Activated CD8-positive, alpha-beta memory T cell treated with anti-CD3 and anti-CD28 coated beads, Interleukin-2, amount 50 U/mL, for 24 hours (primary cell): ENCODE measurements around the gene SLCO1A2.

Source experiments
- DNase-seq: peaks from one replicate; pipeline ENCODE4 v3.0.0-alpha.2; 2020; ENCODE audit errors: extremely low read depth

The SLCO1A2 gene

GRCh38 chr12:21330682-21331253 lies 3.9 kb downstream of the SLCO1A2 start:
- no peak for DNase-seq

GRCh38 chr12:21328578-21328977 lies 6.1 kb downstream of the SLCO1A2 start:
- no peak for DNase-seq

- no peak for DNase-seq
These were observed 10.2 kb downstream of the SLCO1A2 start for GRCh38 chr12:21324551-21324950.

- no peak for DNase-seq
These were observed 11.0 kb downstream of the SLCO1A2 start for GRCh38 chr12:21323736-21324135.

GRCh38 chr12:21308785-21309184 lies 25.9 kb downstream of the SLCO1A2 start:
- no peak for DNase-seq

GRCh38 chr12:21305661-21306060 lies 29.1 kb downstream of the SLCO1A2 start:
- DNase-seq: no peak

- DNase-seq: no peak
These were observed 34.1 kb downstream of the SLCO1A2 start for GRCh38 chr12:21300632-21301031.

GRCh38 chr12:21296751-21297406 lies 37.8 kb downstream of the SLCO1A2 start:
- DNase-seq: no peak

- no peak for DNase-seq
These were observed 38.4 kb downstream of the SLCO1A2 start for GRCh38 chr12:21296348-21296747.

- no peak for DNase-seq
These were observed 40.5 kb downstream of the SLCO1A2 start for GRCh38 chr12:21294176-21294575.

- DNase-seq: no peak
These were observed 42.6 kb downstream of the SLCO1A2 start for GRCh38 chr12:21292111-21292510.

- no peak for DNase-seq
These were observed 45.0 kb downstream of the SLCO1A2 start for GRCh38 chr12:21289698-21290097.

GRCh38 chr12:21276826-21277225 lies 57.9 kb downstream of the SLCO1A2 start:
- DNase-seq: no peak

GRCh38 chr12:21265932-21266331 lies 68.8 kb downstream of the SLCO1A2 start:
- no peak for DNase-seq

- DNase-seq: no peak
These were observed 70.5 kb downstream of the SLCO1A2 start for GRCh38 chr12:21264232-21264631.

GRCh38 chr12:21257172-21257571 lies 77.5 kb downstream of the SLCO1A2 start:
- no peak for DNase-seq

GRCh38 chr12:21252070-21252469 lies 82.6 kb downstream of the SLCO1A2 start:
- no peak for DNase-seq

- no peak for DNase-seq
These were observed 86.0 kb downstream of the SLCO1A2 start for GRCh38 chr12:21248679-21249078.

- DNase-seq: no peak
These were observed 94.9 kb downstream of the SLCO1A2 start for GRCh38 chr12:21239866-21240265.

- DNase-seq: no peak
These were observed 100.3 kb downstream of the SLCO1A2 start for GRCh38 chr12:21234395-21234794.

- no peak for DNase-seq
These were observed 110.8 kb downstream of the SLCO1A2 start for GRCh38 chr12:21223930-21224329.

- no peak for DNase-seq
These were observed 112.9 kb downstream of the SLCO1A2 start for GRCh38 chr12:21221778-21222177.

GRCh38 chr12:21221072-21221471 lies 113.6 kb downstream of the SLCO1A2 start:
- no peak for DNase-seq

GRCh38 chr12:21220266-21220665 lies 114.5 kb downstream of the SLCO1A2 start:
- DNase-seq: no peak
